Measurements from ENCODE around the gene COX5A. TPM values are rescaled to one million over a fixed set of nuclear protein-coding genes. Genes with fewer than 3 reads are reported as not detected.
"Not testable (repeated sequence)": the region's sequence is repeated elsewhere in the genome, so short reads cannot be mapped to it uniquely, and the experiment has no call there.

Gene COX5A
- total and polyA plus RNA-seq, 5 donors from 2014 or later: 91.8 to 512 (median 426) TPM

- Mint-ChIP-seq H3K36me3 (peaks cover 20% of the 10 kb centered on the region), H3K9me3 (no peaks in the 10 kb centered on the region), H3K27me3 (no peaks in the 10 kb centered on the region), H3K4me1 (peaks cover 15 to 26% (median 18%) of the 10 kb centered on the region in 4 donors), H3K27ac (no peak overlapping the region), H3K4me3 (no peak overlapping the region)
- no peak for ATAC-seq (ENCODE audit: low read depth in 2 of 2)
- Histone ChIP-seq H3K9me3 (ENCODE audit: control insufficient read depth in 2 of 2, low read length in 2 of 2) (no peaks in the 10 kb centered on the region), H3K27me3 (ENCODE audit: control insufficient read depth, insufficient read depth, low read length) (no peaks in the 10 kb centered on the region), H3K27ac (ENCODE audit: insufficient read depth, low read length, poor library complexity, severe bottlenecking) (no peak overlapping the region), H3K4me1 (ENCODE audit: control insufficient read depth, insufficient read depth, low read length, poor library complexity, severe bottlenecking) (peaks cover 4% of the 10 kb centered on the region), H3K36me3 (ENCODE audit: control insufficient read depth, insufficient read depth, low read length) (peaks cover 44% of the 10 kb centered on the region), H3K4me3 (ENCODE audit: low read depth, low read length) (no peak overlapping the region)
- no peak for DNase-seq
Observed at GRCh38 chr15:74928771-74929198, 9.1 kb downstream of the COX5A start.

DNA sequence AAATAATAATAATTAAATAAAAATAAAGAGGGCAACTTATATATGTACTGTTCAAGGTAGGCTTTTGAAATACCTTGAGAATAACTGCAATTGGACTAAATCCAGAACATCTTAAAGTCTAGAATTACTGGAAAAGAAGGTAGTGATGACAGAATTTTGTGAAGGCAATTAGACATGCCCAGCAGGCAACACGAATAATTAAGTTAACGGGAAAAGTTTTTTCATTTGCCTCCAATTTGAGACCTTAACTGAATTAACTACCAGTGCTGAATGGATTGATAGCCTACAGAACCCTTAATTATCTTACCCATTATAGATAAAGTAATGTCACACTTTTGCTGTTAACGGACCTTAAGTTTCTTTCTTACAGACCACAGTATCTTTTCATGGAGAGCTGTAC, 13.3 kb downstream of the COX5A start:
- no peaks in the 10 kb centered on the region for H3K27me3 ChIP-seq (ENCODE audit: control insufficient read depth, insufficient read depth, low read length)
- no peaks in the 10 kb centered on the region for H3K27me3 Mint-ChIP-seq
- DNase-seq (no peak), ATAC-seq (ENCODE audit: low read depth in 2 of 2) (no peak)
- no peak overlapping the region for H3K4me3 Mint-ChIP-seq
- no peak overlapping the region for H3K27ac ChIP-seq (ENCODE audit: insufficient read depth, low read length, poor library complexity, severe bottlenecking)
- no peaks in the 10 kb centered on the region for H3K4me1 ChIP-seq (ENCODE audit: control insufficient read depth, insufficient read depth, low read length, poor library complexity, severe bottlenecking)
- no peaks in the 10 kb centered on the region for H3K9me3 ChIP-seq (ENCODE audit: control insufficient read depth in 2 of 2, low read length in 2 of 2)
- H3K36me3 Mint-ChIP-seq: peaks cover 29% of the 10 kb centered on the region
- no peak overlapping the region for H3K4me3 ChIP-seq (ENCODE audit: low read depth, low read length)
- H3K36me3 ChIP-seq (ENCODE audit: control insufficient read depth, insufficient read depth, low read length): peaks cover 65% of the 10 kb centered on the region
- H3K9me3 Mint-ChIP-seq: no peaks in the 10 kb centered on the region
- no peak overlapping the region for H3K27ac Mint-ChIP-seq
- peaks cover 0 to 10% (median 7%) of the 10 kb centered on the region in 4 donors for H3K4me1 Mint-ChIP-seq

GRCh38 chr15:74920456-74920855, 17.4 kb downstream of the COX5A start:
- H3K27me3 Mint-ChIP-seq: no peaks in the 10 kb centered on the region
- H3K9me3 Mint-ChIP-seq: no peaks in the 10 kb centered on the region
- no peaks in the 10 kb centered on the region for H3K9me3 ChIP-seq (ENCODE audit: control insufficient read depth in 2 of 2, low read length in 2 of 2)
- DNase-seq: no peak
- peaks cover 62% of the 10 kb centered on the region for H3K36me3 ChIP-seq (ENCODE audit: control insufficient read depth, insufficient read depth, low read length)
- no peak overlapping the region for H3K27ac Mint-ChIP-seq
- ATAC-seq (ENCODE audit: low read depth in 2 of 2): no peak
- no peak overlapping the region for H3K4me3 ChIP-seq (ENCODE audit: low read depth, low read length)
- H3K27ac ChIP-seq (ENCODE audit: insufficient read depth, low read length, poor library complexity, severe bottlenecking): no peak overlapping the region
- no peaks in the 10 kb centered on the region for H3K27me3 ChIP-seq (ENCODE audit: control insufficient read depth, insufficient read depth, low read length)
- H3K4me1 ChIP-seq (ENCODE audit: control insufficient read depth, insufficient read depth, low read length, poor library complexity, severe bottlenecking): no peaks in the 10 kb centered on the region
- H3K4me3 Mint-ChIP-seq: no peak overlapping the region
- H3K4me1 Mint-ChIP-seq: peaks cover 0 to 15% (median 3%) of the 10 kb centered on the region in 4 donors
- H3K36me3 Mint-ChIP-seq: peaks cover 27% of the 10 kb centered on the region

DNA sequence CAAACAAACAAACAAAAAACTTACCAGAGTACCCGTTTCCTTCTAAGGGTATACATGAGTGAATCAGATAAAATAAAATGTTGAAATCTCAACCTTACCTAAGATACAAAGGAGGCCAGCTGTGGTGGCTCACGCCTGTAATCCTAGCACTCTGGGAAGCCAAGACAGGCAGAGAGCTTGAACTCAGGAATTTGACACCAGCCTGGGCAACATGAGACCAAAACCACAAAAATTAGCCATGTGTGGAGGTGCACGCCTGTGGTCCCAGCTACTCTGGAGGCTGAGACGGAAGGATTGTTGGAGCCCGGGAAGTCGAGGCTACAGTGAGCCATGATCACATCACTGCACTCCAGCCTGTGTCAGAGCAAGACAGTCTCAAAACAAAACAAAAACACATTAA, 20.2 kb downstream of the COX5A start:
- DNase-seq (no peak), ATAC-seq (ENCODE audit: low read depth in 2 of 2) (no peak)
- Histone ChIP-seq H3K9me3 (ENCODE audit: control insufficient read depth in 2 of 2, low read length in 2 of 2) (no peaks in the 10 kb centered on the region), H3K36me3 (ENCODE audit: control insufficient read depth, insufficient read depth, low read length) (peaks cover 51% of the 10 kb centered on the region), H3K4me1 (ENCODE audit: control insufficient read depth, insufficient read depth, low read length, poor library complexity, severe bottlenecking) (no peaks in the 10 kb centered on the region), H3K4me3 (ENCODE audit: low read depth, low read length) (no peak overlapping the region), H3K27ac (ENCODE audit: insufficient read depth, low read length, poor library complexity, severe bottlenecking) (no peak overlapping the region), H3K27me3 (ENCODE audit: control insufficient read depth, insufficient read depth, low read length) (no peaks in the 10 kb centered on the region)
- Mint-ChIP-seq H3K27me3 (no peaks in the 10 kb centered on the region), H3K4me3 (no peak overlapping the region), H3K27ac (no peak overlapping the region), H3K36me3 (peaks cover 23% of the 10 kb centered on the region), H3K4me1 (peaks cover 0 to 20% (median 1%) of the 10 kb centered on the region in 4 donors), H3K9me3 (no peaks in the 10 kb centered on the region)

- DNase-seq, H3K36me3 Mint-ChIP-seq: not testable (repeated sequence)
- H3K27ac Mint-ChIP-seq: peak overlapping the region in 2 of 3 donors; percentile 16 to 64
Observed at GRCh38 chr15:74913799-74914198, 24.1 kb downstream of the COX5A start.

GRCh38 chr15:74913041-74913440, 24.8 kb downstream of the COX5A start:
- no peak overlapping the region for H3K4me3 Mint-ChIP-seq
- no peaks in the 10 kb centered on the region for H3K27me3 Mint-ChIP-seq
- no peak for DNase-seq
- no peak for ATAC-seq (ENCODE audit: low read depth in 2 of 2)
- peaks cover 3 to 10% (median 6%) of the 10 kb centered on the region in 4 donors for H3K4me1 Mint-ChIP-seq
- H3K9me3 ChIP-seq (ENCODE audit: control insufficient read depth in 2 of 2, low read length in 2 of 2): no peaks in the 10 kb centered on the region
- H3K36me3 Mint-ChIP-seq: peaks cover 5% of the 10 kb centered on the region
- no peaks in the 10 kb centered on the region for H3K9me3 Mint-ChIP-seq
- H3K36me3 ChIP-seq (ENCODE audit: control insufficient read depth, insufficient read depth, low read length): peaks cover 17% of the 10 kb centered on the region
- no peak overlapping the region for H3K4me3 ChIP-seq (ENCODE audit: low read depth, low read length)
- no peaks in the 10 kb centered on the region for H3K4me1 ChIP-seq (ENCODE audit: control insufficient read depth, insufficient read depth, low read length, poor library complexity, severe bottlenecking)
- no peaks in the 10 kb centered on the region for H3K27me3 ChIP-seq (ENCODE audit: control insufficient read depth, insufficient read depth, low read length)
- H3K27ac Mint-ChIP-seq: no peak overlapping the region
- H3K27ac ChIP-seq (ENCODE audit: insufficient read depth, low read length, poor library complexity, severe bottlenecking): no peak overlapping the region

More at GRCh38 chr15:74913799-74914198, 24.1 kb downstream of the COX5A start:
- not testable (repeated sequence) for H3K4me3 Mint-ChIP-seq; H3K4me1 ChIP-seq (ENCODE audit: control insufficient read depth, insufficient read depth, low read length, poor library complexity, severe bottlenecking); ATAC-seq (ENCODE audit: low read depth in 2 of 2); H3K27ac ChIP-seq (ENCODE audit: insufficient read depth, low read length, poor library complexity, severe bottlenecking); H3K9me3 ChIP-seq (ENCODE audit: control insufficient read depth in 2 of 2, low read length in 2 of 2); H3K27me3 Mint-ChIP-seq; H3K4me3 ChIP-seq (ENCODE audit: low read depth, low read length); H3K27me3 ChIP-seq (ENCODE audit: control insufficient read depth, insufficient read depth, low read length); H3K9me3 Mint-ChIP-seq
- peaks cover 23% of the 10 kb centered on the region for H3K36me3 ChIP-seq (ENCODE audit: control insufficient read depth, insufficient read depth, low read length)
- H3K4me1 Mint-ChIP-seq: peaks cover 2 to 10% (median 5%) of the 10 kb centered on the region in 4 donors

DNA sequence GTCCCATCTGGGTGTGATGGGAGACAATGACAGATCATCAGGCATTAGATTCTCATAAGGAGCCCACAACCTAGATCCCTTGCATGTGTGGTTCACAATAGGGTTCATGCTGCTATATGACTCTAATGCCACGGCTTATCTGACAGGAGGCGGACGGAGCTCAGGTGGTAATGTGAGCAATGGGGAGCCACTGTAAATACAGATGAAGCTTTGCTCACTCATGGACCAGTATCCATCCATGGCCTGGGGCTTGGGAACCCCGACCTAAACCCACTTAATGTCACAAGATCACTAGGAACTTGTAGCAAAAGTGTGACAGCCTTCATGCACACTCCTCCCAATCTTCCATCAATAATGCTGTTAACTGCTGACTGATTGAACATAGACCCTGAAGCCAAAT, 29.2 kb downstream of the COX5A start:
- H3K27ac Mint-ChIP-seq: peak overlapping the region; percentile 7 to 46 (median 41)
- Histone ChIP-seq H3K27me3 (ENCODE audit: control insufficient read depth, insufficient read depth, low read length) (no peaks in the 10 kb centered on the region), H3K36me3 (ENCODE audit: control insufficient read depth, insufficient read depth, low read length) (peaks cover 13% of the 10 kb centered on the region), H3K27ac (ENCODE audit: insufficient read depth, low read length, poor library complexity, severe bottlenecking) (no peak overlapping the region), H3K9me3 (ENCODE audit: control insufficient read depth in 2 of 2, low read length in 2 of 2) (no peaks in the 10 kb centered on the region), H3K4me1 (ENCODE audit: control insufficient read depth, insufficient read depth, low read length, poor library complexity, severe bottlenecking) (peaks cover 24% of the 10 kb centered on the region), H3K4me3 (ENCODE audit: low read depth, low read length) (no peak overlapping the region)
- H3K4me1 Mint-ChIP-seq: peaks cover 16 to 40% (median 30%) of the 10 kb centered on the region in 4 donors
- no peaks in the 10 kb centered on the region for H3K27me3 Mint-ChIP-seq
- peak overlapping the region in 3 of 4 donors; percentile 33 to 99 (median 44) for H3K4me3 Mint-ChIP-seq
- peaks cover 16% of the 10 kb centered on the region for H3K36me3 Mint-ChIP-seq
- no peak for DNase-seq
- H3K9me3 Mint-ChIP-seq: no peaks in the 10 kb centered on the region
- no peak for ATAC-seq (ENCODE audit: low read depth in 2 of 2)

GRCh38 chr15:74907163-74907870, 30.6 kb downstream of the COX5A start:
- DNase-seq (no peak), ATAC-seq (ENCODE audit: low read depth in 2 of 2) (peak in 1 of 2 donors; percentile 1)
- no peaks in the 10 kb centered on the region for H3K9me3 ChIP-seq (ENCODE audit: control insufficient read depth in 2 of 2, low read length in 2 of 2)
- Mint-ChIP-seq H3K27ac (peak overlapping the region; percentile 98), H3K36me3 (peaks cover 14% of the 10 kb centered on the region), H3K4me1 (peaks cover 12 to 44% (median 34%) of the 10 kb centered on the region in 4 donors), H3K27me3 (no peaks in the 10 kb centered on the region), H3K9me3 (no peaks in the 10 kb centered on the region), H3K4me3 (peak overlapping the region; percentile 99)
- H3K36me3 ChIP-seq (ENCODE audit: control insufficient read depth, insufficient read depth, low read length): peaks cover 21% of the 10 kb centered on the region
- no peaks in the 10 kb centered on the region for H3K27me3 ChIP-seq (ENCODE audit: control insufficient read depth, insufficient read depth, low read length)
- H3K4me3 ChIP-seq (ENCODE audit: low read depth, low read length): peak overlapping the region; percentile 86
- peak overlapping the region; percentile 80 for H3K27ac ChIP-seq (ENCODE audit: insufficient read depth, low read length, poor library complexity, severe bottlenecking)
- H3K4me1 ChIP-seq (ENCODE audit: control insufficient read depth, insufficient read depth, low read length, poor library complexity, severe bottlenecking): peaks cover 24% of the 10 kb centered on the region

All from CD4-positive, CD25-positive, alpha-beta regulatory T cell (primary cell).